ENCODE measurements around the gene RPP21. TPM values are rescaled to one million over a fixed set of nuclear protein-coding genes. Genes with fewer than 3 reads are reported as not detected.
"Not testable (repeated sequence)": the region's sequence is repeated elsewhere in the genome, so short reads cannot be mapped to it uniquely, and the experiment has no call there.

The RPP21 gene
- total RNA-seq, 1 experiment from 2014 or later: 58.9 TPM

DNA sequence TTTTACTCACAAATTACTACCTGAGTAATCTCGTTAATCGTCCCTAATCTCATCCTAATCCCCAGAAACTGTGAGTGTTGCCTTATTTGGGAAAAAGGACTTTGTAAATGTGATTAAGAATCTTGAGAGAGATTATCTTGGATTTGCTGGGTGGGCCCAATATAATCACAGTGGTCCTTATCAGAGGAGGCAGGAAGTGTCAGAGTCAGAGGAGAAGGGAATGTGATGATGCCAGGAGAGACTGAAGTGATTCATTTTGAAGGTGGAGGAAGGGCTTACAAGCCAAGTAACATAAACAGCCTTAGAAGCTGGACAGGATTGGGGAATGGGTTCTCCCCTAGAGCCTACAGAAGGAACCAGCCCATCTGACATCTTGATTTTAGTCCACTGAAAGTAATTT is 16.7 kb downstream of the RPP21 start:
- Histone ChIP-seq H4K20me1 (ENCODE audit: insufficient read depth) (no peaks in the 10 kb centered on the region), H3K4me3 (no peak overlapping the region), H3K9me2 (ENCODE audit: insufficient read depth) (no peaks in the 10 kb centered on the region), H3K27me3 (ENCODE audit: insufficient read depth, low read depth) (peaks cover 84% of the 10 kb centered on the region), H3K79me2 (ENCODE audit: low read depth) (no peaks in the 10 kb centered on the region), H3K36me3 (ENCODE audit: low read depth) (no peaks in the 10 kb centered on the region), H3K4me2 (no peak overlapping the region), H3K9me3 (ENCODE audit: insufficient read depth, low read depth) (no peaks in the 10 kb centered on the region), H2AFZ (no peak overlapping the region), H3F3A (ENCODE audit: insufficient read depth, low read depth) (no peaks in the 10 kb centered on the region), H3K27ac (no peak overlapping the region), H3K4me1 (replicated peaks; ENCODE audit: insufficient read depth) (no peaks in the 10 kb centered on the region)
- no peak for TF ChIP-seq EZH2 (IDR thresholded peaks at IDR 0.05; ENCODE audit: low read depth)
- TF ChIP-seq, protein P1, sequence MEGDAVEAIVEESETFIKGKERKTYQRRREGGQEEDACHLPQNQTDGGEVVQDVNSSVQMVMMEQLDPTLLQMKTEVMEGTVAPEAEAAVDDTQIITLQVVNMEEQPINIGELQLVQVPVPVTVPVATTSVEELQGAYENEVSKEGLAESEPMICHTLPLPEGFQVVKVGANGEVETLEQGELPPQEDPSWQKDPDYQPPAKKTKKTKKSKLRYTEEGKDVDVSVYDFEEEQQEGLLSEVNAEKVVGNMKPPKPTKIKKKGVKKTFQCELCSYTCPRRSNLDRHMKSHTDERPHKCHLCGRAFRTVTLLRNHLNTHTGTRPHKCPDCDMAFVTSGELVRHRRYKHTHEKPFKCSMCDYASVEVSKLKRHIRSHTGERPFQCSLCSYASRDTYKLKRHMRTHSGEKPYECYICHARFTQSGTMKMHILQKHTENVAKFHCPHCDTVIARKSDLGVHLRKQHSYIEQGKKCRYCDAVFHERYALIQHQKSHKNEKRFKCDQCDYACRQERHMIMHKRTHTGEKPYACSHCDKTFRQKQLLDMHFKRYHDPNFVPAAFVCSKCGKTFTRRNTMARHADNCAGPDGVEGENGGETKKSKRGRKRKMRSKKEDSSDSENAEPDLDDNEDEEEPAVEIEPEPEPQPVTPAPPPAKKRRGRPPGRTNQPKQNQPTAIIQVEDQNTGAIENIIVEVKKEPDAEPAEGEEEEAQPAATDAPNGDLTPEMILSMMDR (conservative IDR thresholded peaks at IDR 0.05): no peak
- intact Hi-C loops (cut with micrococcal nuclease; ENCODE audit: unreplicated experiment): no loop called here
- ChIA-PET POLR2A (ENCODE audit: unreplicated experiment) (no interaction called here), CTCF (no interaction called here)
- BruUV-seq (replicated peaks): no TSS peak
- no peak for DNase-seq

DNA sequence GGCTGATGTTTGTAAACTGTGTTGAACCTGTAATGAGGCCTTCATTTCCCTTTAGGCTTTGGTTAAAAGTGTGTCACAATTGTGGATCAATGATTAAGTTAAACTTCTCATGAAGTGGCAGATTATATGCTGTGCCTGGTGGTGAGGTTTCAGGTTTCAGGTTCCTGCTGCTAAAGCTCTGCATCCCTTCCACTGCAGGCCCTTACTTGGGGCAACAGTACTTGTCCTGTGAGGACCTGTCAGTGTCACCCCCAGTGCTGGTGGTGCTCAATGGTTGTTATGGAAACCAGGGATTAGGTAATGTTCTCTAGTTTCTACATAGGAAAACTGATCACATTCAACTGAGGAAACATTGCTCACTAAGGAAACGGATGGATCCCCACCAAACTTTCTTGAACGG is 18.5 kb downstream of the RPP21 start:
- no peak for DNase-seq
- ChIA-PET POLR2A (ENCODE audit: unreplicated experiment) (no interaction called here), CTCF (no interaction called here)
- H2AFZ ChIP-seq: no peak overlapping the region
- no peaks in the 10 kb centered on the region for H3K36me3 ChIP-seq (ENCODE audit: low read depth)
- H4K20me1 ChIP-seq (ENCODE audit: insufficient read depth): no peaks in the 10 kb centered on the region
- no peak overlapping the region for H3K4me2 ChIP-seq
- H3K9me3 ChIP-seq (ENCODE audit: insufficient read depth, low read depth): no peaks in the 10 kb centered on the region
- H3K79me2 ChIP-seq (ENCODE audit: low read depth): no peaks in the 10 kb centered on the region
- H3K27ac ChIP-seq: no peak overlapping the region
- no TSS peak for BruUV-seq (replicated peaks)
- TF ChIP-seq, protein P1 (conservative IDR thresholded peaks at IDR 0.05): no peak
- no peak for TF ChIP-seq EZH2 (IDR thresholded peaks at IDR 0.05; ENCODE audit: low read depth)
- no peaks in the 10 kb centered on the region for H3K9me2 ChIP-seq (ENCODE audit: insufficient read depth)
- H3F3A ChIP-seq (ENCODE audit: insufficient read depth, low read depth): no peaks in the 10 kb centered on the region
- intact Hi-C loops (cut with micrococcal nuclease; ENCODE audit: unreplicated experiment): no loop called here
- H3K27me3 ChIP-seq (ENCODE audit: insufficient read depth, low read depth): peaks cover 84% of the 10 kb centered on the region
- H3K4me3 ChIP-seq: no peak overlapping the region
- no peaks in the 10 kb centered on the region for H3K4me1 ChIP-seq (replicated peaks; ENCODE audit: insufficient read depth)

DNA sequence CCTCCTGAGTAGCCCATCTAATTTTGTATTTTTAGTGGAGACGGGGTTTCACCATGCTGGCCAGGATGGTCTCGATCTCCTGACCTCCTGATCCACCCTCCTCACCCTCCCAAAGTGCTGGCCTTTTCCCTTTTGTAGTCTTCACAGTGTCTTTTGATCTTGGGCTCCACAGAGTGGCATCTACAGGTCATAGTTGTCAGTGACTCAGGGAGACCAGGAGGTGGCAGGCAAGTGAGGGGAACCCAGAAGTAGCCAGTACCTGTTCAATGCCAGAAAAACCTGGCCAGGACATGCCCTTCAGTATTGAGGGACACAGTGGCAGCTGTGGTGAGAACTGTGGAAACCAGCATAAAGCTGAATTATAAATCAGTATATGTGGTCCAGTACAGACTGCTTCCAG is 19.6 kb downstream of the RPP21 start:
- Histone ChIP-seq H3K27me3 (ENCODE audit: insufficient read depth, low read depth) (peaks cover 89% of the 10 kb centered on the region), H4K20me1 (ENCODE audit: insufficient read depth) (no peaks in the 10 kb centered on the region), H3K4me2 (no peak overlapping the region), H2AFZ (no peak overlapping the region), H3K9me2 (ENCODE audit: insufficient read depth) (no peaks in the 10 kb centered on the region), H3F3A (ENCODE audit: insufficient read depth, low read depth) (no peaks in the 10 kb centered on the region), H3K27ac (no peak overlapping the region), H3K79me2 (ENCODE audit: low read depth) (no peaks in the 10 kb centered on the region), H3K4me1 (replicated peaks; ENCODE audit: insufficient read depth) (no peaks in the 10 kb centered on the region), H3K4me3 (no peak overlapping the region), H3K36me3 (ENCODE audit: low read depth) (no peaks in the 10 kb centered on the region), H3K9me3 (ENCODE audit: insufficient read depth, low read depth) (no peaks in the 10 kb centered on the region)
- DNase-seq: no peak
- no peak for TF ChIP-seq EZH2 (IDR thresholded peaks at IDR 0.05; ENCODE audit: low read depth)
- TF ChIP-seq, protein P1 (conservative IDR thresholded peaks at IDR 0.05): peak; percentile 48; the same call in 1 of the 2 replicates
- POLR2A ChIA-PET (ENCODE audit: unreplicated experiment): no interaction called here
- intact Hi-C loops (cut with micrococcal nuclease; ENCODE audit: unreplicated experiment): no loop called here
- CTCF ChIA-PET: no interaction called here
- no TSS peak for BruUV-seq (replicated peaks)

DNA sequence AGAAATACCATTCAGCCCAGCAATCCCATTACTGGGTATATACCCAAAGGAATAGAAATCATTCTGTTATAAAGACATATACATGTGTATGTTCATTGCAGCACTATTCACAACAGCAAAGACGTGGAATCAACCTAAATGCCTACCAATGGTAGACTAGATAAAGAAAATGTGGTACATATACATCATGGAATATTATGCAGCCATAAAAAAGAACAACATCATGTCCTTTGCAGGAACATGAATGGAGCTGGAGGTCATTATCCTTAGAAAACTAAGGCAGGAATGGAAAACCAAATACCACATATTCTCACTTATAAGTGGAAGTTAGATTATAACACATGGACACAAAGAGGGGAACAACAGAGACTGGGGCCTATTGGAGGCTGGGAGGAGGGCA is 24.3 kb downstream of the RPP21 start:
- H2AFZ ChIP-seq; H3K4me2 ChIP-seq; DNase-seq; intact Hi-C loops (cut with micrococcal nuclease; ENCODE audit: unreplicated experiment); H3K4me1 ChIP-seq (replicated peaks; ENCODE audit: insufficient read depth); H4K20me1 ChIP-seq (ENCODE audit: insufficient read depth); BruUV-seq (replicated peaks); H3K4me3 ChIP-seq; H3K9me2 ChIP-seq (ENCODE audit: insufficient read depth); POLR2A ChIA-PET (ENCODE audit: unreplicated experiment); H3K27ac ChIP-seq; CTCF ChIA-PET; H3K36me3 ChIP-seq (ENCODE audit: low read depth); H3K79me2 ChIP-seq (ENCODE audit: low read depth); H3F3A ChIP-seq (ENCODE audit: insufficient read depth, low read depth); H3K9me3 ChIP-seq (ENCODE audit: insufficient read depth, low read depth): not testable (repeated sequence)
- H3K27me3 ChIP-seq (ENCODE audit: insufficient read depth, low read depth): peaks cover 76% of the 10 kb centered on the region

Measured in PC-9 (cell line).